HepG2 (cell line): Measurements from ENCODE around the gene FSHR. TPM values are rescaled to one million over a fixed set of nuclear protein-coding genes. Genes with fewer than 3 reads are reported as not detected.

Source experiments
- ATAC-seq: fragments of 200-7000 bp; cut with Tn5 transposase; 3 replicates; pipeline ENCODE4 v1.9.1; 2020; ENCODE audit warnings: mild to moderate bottlenecking, moderate library complexity
- BruUV-seq: library from RNA; stranded (reverse); fragments of 400-500 nt; replicated peaks from 2 replicates; lab custom pipeline; 2021; lab: Mats Ljungman, UMichigan
- CTCF ChIA-PET: fragments of 300-600 bp; formaldehyde crosslinking; extraction: SDS; loops from one replicate; lab custom pipeline; 2021; ENCODE audit warnings: low total read pairs, inconsistent platforms, low intra/inter-chr PET ratio; lab: Yijun Ruan, JAX
- POLR2A ChIA-PET: fragments of 350-600 bp; sonication (Branson Sonifier 250); formaldehyde crosslinking; loops from one replicate; lab custom pipeline; 2020; ENCODE audit warnings: antibody characterized with exemption, inconsistent platforms; lab: Yijun Ruan, JAX
- DNase-seq: peaks from one replicate; pipeline ENCODE4 v3.0.0-alpha.2; 2015; ENCODE audit warnings: low spot score
- FAIRE-seq: peaks from 3 replicates; lab custom pipeline; 2011; peaks lifted over from hg19 to GRCh38; lab: Jason Lieb, UNC
- H2AFZ ChIP-seq: one replicate; pipeline ENCODE4 v1.6.1; 2011; ENCODE audit warnings: low read length, inconsistent platforms
- H3K27ac ChIP-seq: fragments of 300-600 bp; 3 replicates; pipeline ENCODE4 v1.8.0; 2011; ENCODE audit warnings: mixed run types, mild to moderate bottlenecking, mixed read lengths, low read length, inconsistent platforms; ENCODE audit not compliant: insufficient read depth; ENCODE audit errors: extremely low read length
- H3K27me3 ChIP-seq, 2 experiments: fragments of 200-600 bp in 1 of 2; 2 replicates in 1 of 2; 3 replicates in 1 of 2; pipeline versions ENCODE4 v1.6.0 to v1.8.0; 2011; ENCODE audit warnings: low read length in 2 of 2, mild to moderate bottlenecking in 2 of 2, moderate library complexity in 2 of 2, inconsistent platforms in 1 of 2; ENCODE audit not compliant: insufficient read depth in 2 of 2, control insufficient read depth in 1 of 2
- H3K36me3 ChIP-seq, 2 experiments: fragments of 200-600 bp in 1 of 2; replicated peaks in 1 of 2; 2 replicates in 1 of 2; 3 replicates in 1 of 2; pipeline versions ENCODE4 v1.5.1 to v1.8.0; 2011; ENCODE audit warnings: low read length in 2 of 2, inconsistent platforms in 1 of 2; ENCODE audit not compliant: insufficient read depth in 2 of 2, control insufficient read depth in 1 of 2
- H3K4me1 ChIP-seq: 2 replicates; pipeline ENCODE4 v1.5.1; 2012; ENCODE audit warnings: low read length, inconsistent platforms; ENCODE audit not compliant: insufficient read depth
- H3K4me2 ChIP-seq: 2 replicates; pipeline ENCODE4 v1.6.0; 2011; ENCODE audit warnings: low read depth, low read length, inconsistent platforms
- H3K4me3 ChIP-seq, 3 experiments: fragments of 200-600 bp in 1 of 3; sonication (generic), shearing (Covaris generic) in 1 of 3; replicated peaks in 1 of 3; 2 replicates each; pipeline ENCODE4 v1.5.1; 2011 to 2016; ENCODE audit warnings: low read length in 3 of 3, inconsistent platforms in 2 of 3, low read depth in 2 of 3, mild to moderate bottlenecking in 2 of 3, control low read depth in 1 of 3, mixed read lengths in 1 of 3; ENCODE audit not compliant: insufficient read depth in 1 of 3
- H3K79me2 ChIP-seq: one replicate; pipeline ENCODE4 v1.6.1; 2011; ENCODE audit warnings: low read length, inconsistent platforms; ENCODE audit not compliant: insufficient read depth
- H3K9ac ChIP-seq: 2 replicates; pipeline ENCODE4 v1.6.0; 2011; ENCODE audit warnings: mild to moderate bottlenecking, low read depth, low read length, inconsistent platforms; ENCODE audit not compliant: insufficient read depth
- H3K9me3 ChIP-seq: 2 replicates; pipeline ENCODE4 v1.5.1; 2012; ENCODE audit warnings: mild to moderate bottlenecking, low read length
- H4K20me1 ChIP-seq: 2 replicates; pipeline ENCODE4 v1.6.0; 2011; ENCODE audit warnings: inconsistent platforms, mild to moderate bottlenecking, low read length, moderate library complexity; ENCODE audit not compliant: insufficient read depth
- ELF1 ChIP-seq: sonication (generic); formaldehyde crosslinking; IDR thresholded peaks from 2 replicates; pipeline ENCODE4 v1.4.0; 2020; ENCODE audit warnings: missing genetic modification reagents
- PHF20 ChIP-seq: sonication (generic); formaldehyde crosslinking; IDR thresholded peaks from 2 replicates; pipeline ENCODE4 v1.5.0; 2020; ENCODE audit warnings: mild to moderate bottlenecking, missing genetic modification reagents
- SATB2 ChIP-seq: sonication (generic); formaldehyde crosslinking; IDR thresholded peaks from 2 replicates; pipeline ENCODE4 v1.5.0; 2020; ENCODE audit warnings: missing genetic modification reagents
- SMAD1 ChIP-seq: sonication (generic); formaldehyde crosslinking; IDR thresholded peaks from 2 replicates; pipeline ENCODE4 v1.4.0; 2020; ENCODE audit warnings: missing genetic modification reagents, low read depth, mild to moderate bottlenecking, borderline replicate concordance
- USF2 ChIP-seq, 2 experiments: sonication (generic) in 1 of 2; formaldehyde crosslinking in 1 of 2; IDR thresholded peaks; 2 replicates each; pipeline versions ENCODE4 v1.5.1 to v1.6.1; 2011 to 2020; ENCODE audit warnings: borderline replicate concordance in 1 of 2, low read depth in 1 of 2, low read length in 1 of 2, mild to moderate bottlenecking in 1 of 2, missing genetic modification reagents in 1 of 2, moderate library complexity in 1 of 2
- ZNF33A ChIP-seq: sonication (generic); formaldehyde crosslinking; IDR thresholded peaks from 2 replicates; pipeline ENCODE4 v1.5.1; 2020; ENCODE audit warnings: missing genetic modification reagents, mild to moderate bottlenecking, moderate library complexity, borderline replicate concordance
- ZNF354B ChIP-seq: sonication (generic); formaldehyde crosslinking; IDR thresholded peaks from 2 replicates; pipeline ENCODE4 v1.8.0; 2022; ENCODE audit warnings: mild to moderate bottlenecking, missing genetic modification reagents
- ZNF557 ChIP-seq: sonication (generic); formaldehyde crosslinking; IDR thresholded peaks from 2 replicates; pipeline ENCODE4 v1.4.0; 2020; ENCODE audit warnings: missing genetic modification reagents
- ZNF646 ChIP-seq: sonication (generic); formaldehyde crosslinking; IDR thresholded peaks from 2 replicates; pipeline ENCODE4 v1.9.0; 2021; ENCODE audit warnings: mild to moderate bottlenecking, missing genetic modification reagents
- WGBS: methylation state at CpG from one replicate; pipeline ENCODE4 v1.1.6; 2017; ENCODE audit warnings: low lambda C conversion rate; 5-methylcytosine and 5-hydroxymethylcytosine counted together
- in situ Hi-C: cut with HindIII; loops from 2 replicates; pipeline ENCODE4 v1.10.0; 2017; ENCODE audit warnings: low pct_unique_long_range_greater_than_20kb; ENCODE audit not compliant: extremely low pct_ligation_motif_present
- intact Hi-C: fragments of 100-400 bp; cut with micrococcal nuclease; formaldehyde crosslinking; loops from one replicate; pipeline ENCODE4 v1.10.0; 2022; ENCODE audit not compliant: unreplicated experiment
- polyA plus RNA-seq, 8 experiments: library from polyadenylated mRNA; depleted of rRNA in 3 of 8; stranded (reverse) in 7 of 8; unstranded in 1 of 8; fragments of >200 nt; fragmentation: Illumina TruSeq in 4 of 8; extraction: Trizol in 4 of 8; gene quantifications; 2 replicates each; pipeline versions ENCODE4 v1.2.1 to v1.2.3, GENCODE V29; 2011 to 2016; ENCODE audit warnings: low read depth in 4 of 8, missing spikeins in 1 of 8, mixed read lengths in 1 of 8; ENCODE audit not compliant: insufficient read depth in 1 of 8
- total RNA-seq, 5 experiments: library from RNA; depleted of rRNA; stranded (reverse); fragments of >200 nt; fragmentation: Illumina TruSeq; extraction: Trizol; gene quantifications; 2 replicates each; pipeline ENCODE4 v1.2.3, GENCODE V29; 2016; ENCODE audit warnings: low read depth in 1 of 5

Gene FSHR
- total and polyA plus RNA-seq, 2 of the 13 experiments (the other 11 are each of a cell fraction or from before 2014, with no cell fraction given), result not detected

- no TSS peak for BruUV-seq
- POLR2A ChIA-PET, result no interaction called here
- in situ Hi-C loops (loop anchor here (25.0 kb wide), 1 partner anchor 1172 kb away; no protein-coding TSS in a partner anchor), intact Hi-C loops (no loop called here)
- H3K36me3 ChIP-seq, result no peaks in the 10 kb centered on the region
- H3K27me3 ChIP-seq, result no peaks in the 10 kb centered on the region
- H2AFZ ChIP-seq, result no peak overlapping the region
- no peak overlapping the region for H3K9ac ChIP-seq
- H3K79me2 ChIP-seq, result no peaks in the 10 kb centered on the region
- 0% methylated on average over 1 of the region's 1 CpG for WGBS
- DNase-seq (no peak), FAIRE-seq (no peak), ATAC-seq (no peak)
- no peaks in the 10 kb centered on the region for H4K20me1 ChIP-seq
- no peaks in the 10 kb centered on the region for H3K4me1 ChIP-seq
- H3K4me3 ChIP-seq, result no peak overlapping the region
- H3K4me2 ChIP-seq, result no peak overlapping the region
- CTCF ChIA-PET, result no interaction called here
- no peak for TF ChIP-seq PHF20 (CRISPR knock-in tag)
- no peak overlapping the region for H3K27ac ChIP-seq
- H3K9me3 ChIP-seq, result no peaks in the 10 kb centered on the region
Observed at GRCh38 chr2:48965204-48965603, 189.1 kb downstream of the FSHR start.

GRCh38 chr2:48961009-48961408, 193.3 kb downstream of the FSHR start:
- Histone ChIP-seq H3K4me2 (no peak overlapping the region), H3K9me3 (no peaks in the 10 kb centered on the region), H3K4me1 (no peaks in the 10 kb centered on the region), H3K27ac (no peak overlapping the region), H2AFZ (no peak overlapping the region), H3K4me3 (no peak overlapping the region), H4K20me1 (no peaks in the 10 kb centered on the region), H3K79me2 (no peaks in the 10 kb centered on the region), H3K36me3 (no peaks in the 10 kb centered on the region), H3K27me3 (no peaks in the 10 kb centered on the region), H3K9ac (no peak overlapping the region)
- no TSS peak for BruUV-seq
- POLR2A ChIA-PET, result no interaction called here
- DNase-seq, result no peak
- CTCF ChIA-PET, result no interaction called here
- no peak for FAIRE-seq
- in situ Hi-C loops (loop anchor here (25.0 kb wide), 1 partner anchor 1176 kb away; no protein-coding TSS in a partner anchor), intact Hi-C loops (no loop called here)
- ATAC-seq, result no peak
- 18% methylated on average over 4 of the region's 4 CpGs for WGBS
- no peak for TF ChIP-seq SMAD1
- no peak for TF ChIP-seq ZNF646 (CRISPR knock-in tag)
- TF ChIP-seq USF2 (IDR thresholded peaks at IDR 0.05; ENCODE audit: low read depth, low read length), result no peak
- TF ChIP-seq USF2 (CRISPR knock-in tag; IDR thresholded peaks at IDR 0.05; ENCODE audit: borderline replicate concordance), result no peak
- no peak for TF ChIP-seq ZNF33A
- no peak for TF ChIP-seq ZNF557 (CRISPR knock-in tag)
- no peak for TF ChIP-seq ELF1
- no peak for TF ChIP-seq SATB2 (CRISPR knock-in tag)
- TF ChIP-seq ZNF354B (CRISPR knock-in tag), result no peak
